HG03159 (cell line): ENCODE results near the gene EGFL8.

ENCODE experiments used
- ATAC-seq: cut with Tn5 transposase; IDR thresholded peaks from one replicate; pipeline ENCODE4 v1.9.1; 2021; ENCODE audit warnings: mild to moderate bottlenecking, moderate library complexity; ENCODE audit not compliant: unreplicated experiment

Gene EGFL8

DNA sequence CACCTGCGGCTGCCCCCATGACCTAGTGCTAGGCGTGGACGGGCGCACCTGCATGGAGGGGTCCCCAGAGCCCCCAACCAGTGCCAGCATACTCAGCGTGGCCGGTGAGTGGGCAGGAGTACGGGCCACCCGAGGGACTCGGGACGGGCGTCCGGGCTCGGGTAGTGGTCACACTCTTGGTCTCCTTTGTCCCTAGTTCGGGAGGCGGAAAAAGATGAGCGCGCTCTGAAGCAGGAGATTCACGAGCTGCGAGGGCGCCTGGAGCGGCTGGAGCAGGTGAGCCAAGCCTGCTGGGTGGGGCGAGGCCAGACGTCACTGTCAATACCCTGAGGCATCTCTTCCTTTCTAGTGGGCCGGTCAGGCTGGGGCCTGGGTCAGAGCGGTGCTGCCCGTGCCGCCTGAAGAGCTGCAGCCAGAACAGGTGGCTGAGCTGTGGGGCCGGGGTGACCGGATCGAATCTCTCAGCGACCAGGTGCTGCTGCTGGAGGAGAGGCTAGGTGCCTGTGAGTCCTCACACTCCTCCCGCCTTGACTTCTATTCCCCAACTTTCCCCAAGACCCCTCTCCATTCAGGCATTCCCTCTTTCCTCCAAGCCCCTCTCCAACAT is 2.9 kb downstream of the EGFL8 start:
- ATAC-seq = no peak

- no peak for ATAC-seq
Observed at GRCh38 chr6:32167761-32168262, 3.4 kb downstream of the EGFL8 start.

- no peak for ATAC-seq
Observed at GRCh38 chr6:32168350-32168749, 4.0 kb downstream of the EGFL8 start.

DNA sequence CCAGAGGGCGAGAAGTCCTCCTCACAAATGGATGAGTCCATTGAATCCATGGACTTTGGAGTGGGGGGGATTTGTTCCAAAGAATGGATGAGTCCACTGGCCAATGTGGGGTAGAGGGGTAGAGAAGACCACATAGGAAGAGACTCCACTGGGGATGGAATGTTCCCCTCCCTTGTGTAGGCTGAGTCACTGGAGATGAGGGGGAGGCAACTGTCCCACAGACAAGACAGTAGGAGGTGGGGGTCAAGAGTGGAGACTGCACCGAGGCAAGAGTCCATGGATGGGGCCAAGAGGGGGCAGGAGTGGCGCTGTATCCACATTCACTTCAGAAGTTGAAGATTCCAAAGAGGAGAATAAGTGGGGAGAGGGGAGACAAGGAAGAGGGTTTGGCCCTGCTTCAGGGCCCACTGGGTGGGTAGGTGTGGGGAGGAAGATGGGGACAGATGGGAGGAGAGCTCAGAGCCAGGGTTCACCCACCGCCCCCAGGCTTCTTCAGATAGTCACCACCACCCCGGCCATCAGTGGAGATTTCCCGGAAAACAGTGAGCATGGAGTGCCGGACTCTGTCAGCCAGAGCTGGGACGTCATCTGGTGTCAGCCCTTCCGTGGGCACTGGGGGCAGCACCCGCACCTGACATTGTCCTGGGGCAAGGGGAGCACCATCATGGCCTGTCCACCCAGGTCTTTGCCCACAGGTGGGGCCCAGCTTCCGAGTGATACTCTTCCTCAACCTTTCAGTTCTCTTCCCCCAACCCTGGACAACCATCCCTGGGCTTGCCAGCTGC is 4.6 kb downstream of the EGFL8 start:
- ATAC-seq = no peak

- no peak for ATAC-seq
Observed at GRCh38 chr6:32170294-32170693, 5.9 kb downstream of the EGFL8 start.

DNA sequence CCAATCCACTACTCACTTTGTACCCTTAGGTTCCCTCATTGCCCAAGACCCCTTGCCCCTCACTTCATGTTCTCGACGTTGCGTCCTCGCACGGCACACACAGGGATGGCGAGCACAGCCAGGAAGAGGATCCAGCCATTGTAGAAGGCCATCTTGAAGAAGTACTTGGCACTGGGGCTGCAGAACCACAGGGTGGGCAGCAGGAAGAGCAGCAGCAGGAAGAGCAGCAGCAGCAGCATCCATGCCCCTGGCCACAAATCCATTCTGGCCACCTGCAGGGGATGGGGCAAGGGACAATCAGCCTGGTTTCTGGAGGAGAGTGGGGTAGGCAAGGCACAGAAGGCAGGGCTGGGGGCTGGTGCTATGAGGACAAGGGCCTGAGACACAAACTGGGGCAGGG is 6.8 kb downstream of the EGFL8 start:
- ATAC-seq = no peak

- ATAC-seq = no peak
Observed at GRCh38 chr6:32173051-32173727, 8.8 kb downstream of the EGFL8 start.

- ATAC-seq = no peak
Observed at GRCh38 chr6:32174416-32174815, 10.0 kb downstream of the EGFL8 start.

DNA sequence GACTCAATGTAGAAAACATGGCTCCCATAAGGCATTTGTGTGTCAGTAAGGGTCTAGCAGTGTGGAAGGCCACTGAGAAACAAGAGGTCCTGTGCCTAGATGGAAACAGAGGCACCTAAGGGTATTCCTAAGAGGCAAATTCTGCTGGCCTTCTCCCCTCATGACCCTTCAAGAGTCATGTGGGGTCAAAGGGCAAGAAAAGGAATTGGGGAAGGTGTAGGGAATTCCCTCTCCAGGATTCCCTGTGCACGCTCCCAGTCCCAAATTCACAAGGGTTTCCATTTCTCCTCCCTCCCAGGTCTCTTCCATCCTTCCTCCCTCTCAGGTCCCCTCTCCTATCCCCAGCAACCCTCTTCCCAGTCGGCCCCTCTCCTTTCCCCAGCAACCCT is 10.9 kb downstream of the EGFL8 start:
- no peak for ATAC-seq

- ATAC-seq = peak; percentile 36
Observed at GRCh38 chr6:32175711-32176475, 11.5 kb downstream of the EGFL8 start, which contains the start of gene AGPAT1. TSS of gene AGPAT1 (minus strand) at chr6:32176084. CDS start at chr6:32171496, 4,588 bp downstream.

GRCh38 chr6:32176476-32177182 is 12.2 kb downstream of the EGFL8 start:
- ATAC-seq = no peak

DNA sequence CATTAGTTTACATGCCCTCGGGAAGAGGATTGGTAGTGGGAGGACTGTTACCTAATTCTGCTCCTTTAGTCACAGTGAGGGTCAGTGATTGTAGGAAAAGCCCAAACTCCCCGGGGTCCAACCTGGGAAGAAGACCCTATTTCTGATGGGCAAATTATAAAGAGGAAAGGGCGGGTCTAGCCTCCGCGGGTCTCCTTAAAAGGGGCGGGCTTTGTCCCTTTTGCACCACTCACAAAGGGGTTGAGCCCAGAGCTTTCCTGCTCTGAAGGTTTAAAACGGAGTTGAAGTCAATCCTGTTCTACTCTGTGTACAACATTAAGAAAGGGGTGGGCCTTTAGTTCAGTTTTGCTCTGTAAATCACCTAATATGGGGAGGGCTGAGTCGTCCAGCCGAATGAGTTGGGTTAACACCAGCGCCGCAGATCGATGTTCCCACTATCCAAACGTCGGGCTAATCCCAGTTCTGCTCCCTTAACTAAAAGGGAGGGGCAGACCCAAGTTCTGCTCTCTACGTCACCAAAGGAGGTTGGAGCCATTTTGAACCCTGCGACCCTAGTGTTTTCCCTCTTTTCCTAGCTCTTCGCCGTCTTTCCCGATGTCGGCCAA is 12.9 kb downstream of the EGFL8 start:
- ATAC-seq = no peak

DNA sequence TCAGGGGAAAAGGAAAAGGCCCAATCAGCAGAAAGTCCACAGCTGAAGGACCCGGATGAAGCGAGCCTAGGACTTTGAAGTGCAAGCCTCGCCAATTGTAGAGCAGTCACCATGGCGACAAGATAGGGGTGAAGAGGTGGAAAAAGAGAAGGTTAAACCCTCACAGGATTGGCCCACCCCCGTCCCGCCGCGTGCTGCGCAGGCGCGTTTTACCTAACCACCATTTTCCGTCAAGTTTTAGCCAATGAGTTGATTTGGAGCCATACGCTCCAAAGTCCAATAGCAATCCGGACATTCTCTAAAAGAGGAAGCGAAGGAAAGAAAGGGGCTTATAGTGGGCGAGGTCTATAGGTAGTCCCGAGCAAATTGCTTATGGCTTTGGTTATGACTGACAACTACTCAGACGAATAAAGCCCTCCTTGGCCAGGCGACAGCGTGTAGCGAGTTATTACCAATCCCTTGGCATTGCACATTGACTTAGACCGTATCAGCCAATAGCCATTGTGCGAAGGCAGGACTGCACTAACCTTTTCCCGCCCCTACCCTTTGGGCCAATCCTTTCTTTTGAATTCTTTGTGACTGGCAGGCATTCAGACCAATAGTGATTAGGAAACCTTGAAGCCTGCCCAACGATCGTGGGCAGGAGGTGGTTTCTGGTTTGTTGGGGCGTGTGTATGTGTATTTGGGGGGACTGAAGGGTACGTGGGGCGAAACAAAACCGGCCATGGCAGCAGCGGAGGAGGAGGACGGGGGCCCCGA is 13.6 kb downstream of the EGFL8 start, which contains the start of gene RNF5:
TSS of gene RNF5 (plus strand) at position 618 of the 759 bp plus-strand sequence. CDS start at position 725, 107 bp downstream.
- ATAC-seq = peak; percentile 75

- no peak for ATAC-seq
Observed at GRCh38 chr6:32178547-32179440, 14.4 kb downstream of the EGFL8 start.

DNA sequence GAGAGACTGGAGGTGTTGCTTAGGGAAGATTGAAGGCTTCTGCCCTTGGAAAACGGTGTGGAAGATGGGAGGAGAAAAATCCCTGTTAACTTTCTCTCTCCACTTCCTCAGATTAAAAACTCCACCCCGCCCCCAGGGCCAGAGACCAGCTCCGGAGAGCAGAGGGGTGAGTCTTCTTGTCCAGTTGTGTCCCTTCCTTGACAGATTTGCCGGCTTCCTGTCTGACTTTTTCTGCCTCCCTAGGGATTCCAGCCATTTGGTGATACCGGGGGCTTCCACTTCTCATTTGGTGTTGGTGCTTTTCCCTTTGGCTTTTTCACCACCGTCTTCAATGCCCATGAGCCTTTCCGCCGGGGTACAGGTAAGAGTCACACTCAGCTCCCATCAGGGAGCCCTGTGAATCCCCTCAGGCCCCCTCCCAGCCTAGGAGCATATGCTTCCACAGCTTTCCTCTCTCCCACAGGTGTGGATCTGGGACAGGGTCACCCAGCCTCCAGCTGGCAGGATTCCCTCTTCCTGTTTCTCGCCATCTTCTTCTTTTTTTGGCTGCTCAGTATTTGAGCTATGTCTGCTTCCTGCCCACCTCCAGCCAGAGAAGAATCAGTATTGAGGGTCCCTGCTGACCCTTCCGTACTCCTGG is 15.5 kb downstream of the EGFL8 start:
- no peak for ATAC-seq

DNA sequence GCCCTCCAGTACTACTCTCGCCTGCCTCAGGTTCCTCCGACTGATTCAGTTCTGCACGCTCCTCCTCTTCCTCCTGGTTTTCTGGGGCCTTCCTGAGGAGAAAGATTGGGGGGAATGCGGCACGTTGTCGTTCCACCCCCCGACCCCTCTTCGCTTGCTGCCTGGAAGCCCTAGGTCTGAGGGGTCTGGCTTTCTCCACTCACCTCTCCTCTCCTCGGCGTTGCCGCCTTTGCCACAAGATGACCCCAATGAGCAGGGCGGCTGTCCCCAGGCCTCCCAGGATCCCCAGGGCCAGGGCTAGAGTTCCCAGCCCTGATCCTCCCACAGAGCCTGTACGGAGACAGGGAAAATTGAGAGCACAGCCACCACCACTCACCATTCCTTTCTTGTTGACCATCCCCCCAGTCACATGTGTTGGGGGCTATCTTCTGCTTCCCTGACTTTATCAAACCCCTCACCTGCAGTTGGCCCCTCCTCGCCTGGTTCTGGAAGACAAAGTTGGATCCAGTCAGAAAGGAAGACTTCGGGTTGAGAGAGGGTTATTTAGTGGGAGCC is 16.8 kb downstream of the EGFL8 start:
- no peak for ATAC-seq

- no peak for ATAC-seq
Observed at GRCh38 chr6:32181915-32182529, 17.6 kb downstream of the EGFL8 start.
